ENCODE results near the gene CTBP2.

GRCh38 chr10:125016123-125016522 lies 144.2 kb downstream of the CTBP2 start:
- no peak for TF ChIP-seq MAX (IDR thresholded peaks at IDR 0.05)
- TF ChIP-seq CEBPB (IDR thresholded peaks at IDR 0.05), result no peak
- no peak for TF ChIP-seq FOXM1 (IDR thresholded peaks at IDR 0.05; ENCODE audit: borderline replicate concordance, low read depth)
- no peak for TF ChIP-seq EP300 (IDR thresholded peaks at IDR 0.05; ENCODE audit: borderline replicate concordance)
- no peak for TF ChIP-seq RAD21 (IDR thresholded peaks at IDR 0.05; ENCODE audit: low read depth)

Data from Ishikawa (cell line).